ENCODE measurements around the gene NGFR. TPM values are rescaled to one million over a fixed set of nuclear protein-coding genes. Genes with fewer than 3 reads are reported as not detected.

Gene NGFR
- total and polyA plus RNA-seq, 2 experiments from 2014 or later = 0.43 to 0.81 TPM

DNA sequence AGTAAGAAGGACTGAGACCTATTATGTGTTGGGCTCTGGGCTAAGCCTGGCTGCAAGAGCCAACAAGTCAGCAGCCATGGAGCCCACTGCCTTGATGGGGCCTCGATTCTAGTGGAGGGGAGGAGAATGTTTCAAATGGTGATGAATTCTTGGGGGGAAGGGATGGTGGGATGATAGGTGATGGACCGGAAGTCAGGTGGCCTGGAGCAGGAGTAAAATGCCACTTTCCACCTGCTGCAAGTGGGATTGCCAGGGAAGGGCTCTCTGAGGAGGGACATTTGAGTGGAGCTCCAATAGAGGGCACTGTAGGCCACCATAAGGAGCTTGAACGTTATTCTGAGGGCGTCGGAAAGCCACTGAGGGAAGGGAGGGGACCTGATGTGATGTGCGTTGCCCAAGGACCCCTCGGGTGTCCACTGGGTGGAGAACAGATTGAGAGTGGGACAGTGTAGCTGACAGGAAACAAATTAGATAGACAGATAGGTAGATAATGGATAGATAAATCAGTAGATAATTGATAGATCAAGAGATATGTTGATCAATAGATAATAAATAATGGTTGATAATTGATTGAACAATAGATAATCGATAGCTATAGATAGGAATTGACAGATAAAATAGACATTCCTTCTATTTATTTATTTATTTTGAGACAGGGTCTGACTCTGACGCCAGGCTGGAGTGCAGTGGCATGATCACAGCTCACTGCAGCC is 62.4 kb downstream of the NGFR start:
- Histone ChIP-seq H3K79me2 (ENCODE audit: insufficient read depth) (no peaks in the 10 kb centered on the region), H4K20me1 (ENCODE audit: insufficient read depth) (no peaks in the 10 kb centered on the region), H3K4me1 (ENCODE audit: insufficient read depth) (no peaks in the 10 kb centered on the region), H3K9me3 (ENCODE audit: low read depth) (no peaks in the 10 kb centered on the region), H2AFZ (no peak overlapping the region), H3K4me3 (no peak overlapping the region), H3K9me2 (ENCODE audit: insufficient read depth) (no peaks in the 10 kb centered on the region), H3K9ac (no peak overlapping the region), H3K4me2 (ENCODE audit: unreplicated experiment) (no peak overlapping the region), H3K36me3 (ENCODE audit: low read depth) (no peaks in the 10 kb centered on the region), H3K27ac (no peak overlapping the region), H3F3A (ENCODE audit: insufficient read depth) (no peaks in the 10 kb centered on the region), H3K27me3 (replicated peaks; ENCODE audit: insufficient read depth) (peaks cover 4% of the 10 kb centered on the region; the same call in 1 of the 2 replicates)
- 7 to 9% methylated on average over 9 of the region's 9 CpGs for WGBS, 2 experiments (ENCODE audit: low coverage in 1 of 2, low lambda C conversion rate in 2 of 2, missing lambda C conversion rate in 2 of 2)
- TF ChIP-seq EZH2phosphoT487 (IDR thresholded peaks at IDR 0.05; ENCODE audit: insufficient read depth, low read depth) (no peak), EZH2 (IDR thresholded peaks at IDR 0.05; ENCODE audit: insufficient read depth, poor library complexity, severe bottlenecking) (no peak)
- in situ Hi-C loops (cut with MboI) = loop anchor here (10.0 to 25.0 kb wide), 2 partner anchors 243 to 430 kb away; partner anchors contain the start of gene DLX3
- DNase-seq = peak; percentile 67

Small RNA genes lying within 50 kb of the gene (microRNA-seq; reads per million reads assigned to microRNA genes)
- gene MIR6165 (ENCODE audit: borderline number of aligned reads) = not detected

Small RNA genes lying within 50 kb of the gene (small RNA-seq; reads per million reads assigned to genes)
- not detected for gene MIR6165 (ENCODE audit: low read depth, low replicate concordance)

Other genes with a start within 250 kb of the NGFR start
- gene ZNF652, start 133.0 kb upstream of the NGFR start, total RNA-seq (2014; rRNA removed; shearing (Covaris generic)) = 17.2 and 18.1 TPM in 2 replicates
- 12.4 and 13.1 TPM in 2 replicates for gene ZNF652, start 133.0 kb upstream of the NGFR start, polyA plus RNA-seq (2016; fragmentation: Nextera tagmentation; extraction: Ambion mirVana)
- 85.4 and 107 TPM in 2 replicates for gene PHB1, start 80.4 kb upstream of the NGFR start, total RNA-seq (2014; rRNA removed; shearing (Covaris generic))
- 177 and 191 TPM in 2 replicates for gene PHB1, start 80.4 kb upstream of the NGFR start, polyA plus RNA-seq (2016; fragmentation: Nextera tagmentation; extraction: Ambion mirVana)
- 0.76 and 1.4 TPM in 2 replicates for gene NXPH3, start 80.6 kb downstream of the NGFR start, total RNA-seq (2014; rRNA removed; shearing (Covaris generic))
- 0.30 TPM in 2 replicates for gene NXPH3, start 80.6 kb downstream of the NGFR start, polyA plus RNA-seq (2016; fragmentation: Nextera tagmentation; extraction: Ambion mirVana)
- gene SPOP, start 182.8 kb downstream of the NGFR start, total RNA-seq (2014; rRNA removed; shearing (Covaris generic)) = 40.5 and 69.8 TPM in 2 replicates
- gene SPOP, start 182.8 kb downstream of the NGFR start, polyA plus RNA-seq (2016; fragmentation: Nextera tagmentation; extraction: Ambion mirVana) = 64.1 and 66.0 TPM in 2 replicates
- gene SLC35B1, start 212.7 kb downstream of the NGFR start, total RNA-seq (2014; rRNA removed; shearing (Covaris generic)) = 38.3 and 71.7 TPM in 2 replicates
- gene SLC35B1, start 212.7 kb downstream of the NGFR start, polyA plus RNA-seq (2016; fragmentation: Nextera tagmentation; extraction: Ambion mirVana) = 66.5 and 70.3 TPM in 2 replicates